Activated CD4-positive, CD25-positive, alpha-beta regulatory T cell treated with anti-CD3 and anti-CD28 coated beads, Interleukin-2, amount 50 U/mL, for 16 hours (primary cell): ENCODE data around the gene KCNQ1OT1.

Experiments
- DNase-seq: peaks from one replicate; pipeline ENCODE4 v3.0.0-alpha.2; 2020; ENCODE audit warnings: low read depth, low spot score

KCNQ1OT1 gene

GRCh38 chr11:2599561-2600189, 100.1 kb downstream of the KCNQ1OT1 start:
- no peak for DNase-seq

GRCh38 chr11:2595204-2595603, 104.6 kb downstream of the KCNQ1OT1 start:
- no peak for DNase-seq

GRCh38 chr11:2594267-2594666, 105.5 kb downstream of the KCNQ1OT1 start:
- DNase-seq, result no peak

- no peak for DNase-seq
Observed at GRCh38 chr11:2593393-2593950, 106.3 kb downstream of the KCNQ1OT1 start.

- no peak for DNase-seq
Observed at GRCh38 chr11:2592559-2593392, 107.0 kb downstream of the KCNQ1OT1 start.

- DNase-seq, result no peak
Observed at GRCh38 chr11:2591805-2592204, 108.0 kb downstream of the KCNQ1OT1 start.

- DNase-seq, result no peak
Observed at GRCh38 chr11:2590965-2591754, 108.6 kb downstream of the KCNQ1OT1 start.

- no peak for DNase-seq
Observed at GRCh38 chr11:2590131-2590964, 109.4 kb downstream of the KCNQ1OT1 start.

- no peak for DNase-seq
Observed at GRCh38 chr11:2589538-2589934, 110.3 kb downstream of the KCNQ1OT1 start.

GRCh38 chr11:2588809-2589537, 110.8 kb downstream of the KCNQ1OT1 start:
- no peak for DNase-seq

- no peak for DNase-seq
Observed at GRCh38 chr11:2587976-2588748, 111.6 kb downstream of the KCNQ1OT1 start.

- no peak for DNase-seq
Observed at GRCh38 chr11:2587132-2587930, 112.5 kb downstream of the KCNQ1OT1 start.

- no peak for DNase-seq
Observed at GRCh38 chr11:2586793-2587131, 113.0 kb downstream of the KCNQ1OT1 start.

GRCh38 chr11:2586087-2586792, 113.6 kb downstream of the KCNQ1OT1 start:
- DNase-seq, result no peak

- no peak for DNase-seq
Observed at GRCh38 chr11:2585566-2586086, 114.2 kb downstream of the KCNQ1OT1 start.

- no peak for DNase-seq
Observed at GRCh38 chr11:2584812-2585565, 114.8 kb downstream of the KCNQ1OT1 start.

GRCh38 chr11:2584434-2584811, 115.4 kb downstream of the KCNQ1OT1 start:
- no peak for DNase-seq
